ENCODE data around the gene PLRG1.

PLRG1 gene

GRCh38 chr4:154526151-154526550 lies 24.0 kb downstream of the PLRG1 start:
- no peak for DNase-seq (ENCODE audit: extremely low read depth in 1 of 2, low read depth in 1 of 2)

DNA sequence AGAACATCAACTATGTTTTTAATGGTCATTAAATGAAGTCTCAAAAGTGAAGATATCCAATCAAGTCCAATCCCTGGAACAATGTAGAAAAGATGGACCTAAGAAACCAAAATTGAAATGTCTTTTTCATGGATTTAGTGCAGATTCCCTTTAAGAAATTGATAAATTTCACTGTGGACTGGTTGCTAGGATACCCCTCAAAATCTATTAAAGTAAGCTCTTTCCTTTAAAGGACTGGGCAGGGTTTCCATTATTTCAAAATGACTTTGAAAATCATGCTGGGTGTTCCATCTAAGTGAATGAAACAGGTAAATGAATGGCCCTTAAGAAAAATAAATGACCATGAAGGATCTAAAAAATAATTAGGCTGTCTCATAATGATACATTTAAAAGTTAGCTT lies 28.6 kb downstream of the PLRG1 start:
- no peak for DNase-seq (ENCODE audit: extremely low read depth in 1 of 2, low read depth in 1 of 2)

DNA sequence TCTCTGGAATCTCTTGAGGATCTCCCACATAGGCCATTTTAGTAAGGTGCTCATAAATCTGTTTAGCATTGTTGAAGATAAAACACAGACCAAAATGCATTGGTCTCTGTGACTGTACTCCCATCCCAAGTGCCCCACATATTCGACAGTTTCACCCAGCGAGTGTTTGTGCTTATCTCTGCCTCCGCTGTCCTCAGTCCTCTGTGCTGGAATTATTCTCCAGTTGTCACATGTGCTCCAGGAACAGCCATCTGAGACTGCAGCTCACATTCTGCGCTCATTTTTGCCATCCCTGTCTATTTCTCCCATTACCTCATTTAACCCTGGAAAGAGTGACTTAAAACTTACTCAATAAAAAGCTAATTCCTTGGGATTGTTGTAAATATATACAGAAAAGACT lies 31.0 kb downstream of the PLRG1 start:
- no peak for DNase-seq (ENCODE audit: extremely low read depth in 1 of 2, low read depth in 1 of 2)

GRCh38 chr4:154517591-154517990 lies 32.6 kb downstream of the PLRG1 start:
- no peak for DNase-seq (ENCODE audit: extremely low read depth in 1 of 2, low read depth in 1 of 2)

DNA sequence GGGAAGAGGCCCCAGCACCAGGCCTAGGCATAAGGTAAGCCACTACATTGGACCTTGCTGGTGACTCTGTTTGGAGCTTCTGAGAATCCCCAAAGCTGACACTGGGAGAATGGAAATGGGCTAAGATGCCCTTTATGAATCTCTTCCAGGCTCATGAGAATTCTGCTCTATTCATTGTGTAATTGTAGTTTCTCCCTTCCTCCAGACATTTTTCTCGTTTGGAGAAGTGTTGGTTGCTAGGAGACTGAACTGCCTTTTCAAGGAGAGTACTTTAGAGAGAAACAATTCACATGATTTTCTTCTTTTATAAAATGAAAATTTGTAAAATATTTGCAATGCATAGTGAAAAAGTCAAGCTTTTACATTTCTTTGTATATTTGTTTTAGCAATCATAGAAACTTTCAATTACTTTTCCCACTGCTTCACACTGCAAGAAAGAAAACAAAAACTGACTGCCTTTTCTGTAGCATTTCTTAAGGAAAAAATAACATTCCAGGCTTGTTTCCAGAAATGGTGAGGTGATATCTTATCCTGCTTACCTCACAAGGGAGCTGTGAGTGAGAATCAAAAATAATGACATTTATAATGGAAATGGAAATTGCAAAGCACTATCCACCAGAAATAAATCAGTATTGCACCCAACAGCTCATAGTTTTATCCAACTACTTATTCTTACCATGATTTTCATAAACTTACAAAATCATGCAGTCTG lies 33.7 kb downstream of the PLRG1 start:
- DNase-seq (ENCODE audit: extremely low read depth in 1 of 2, low read depth in 1 of 2), result no peak

DNA sequence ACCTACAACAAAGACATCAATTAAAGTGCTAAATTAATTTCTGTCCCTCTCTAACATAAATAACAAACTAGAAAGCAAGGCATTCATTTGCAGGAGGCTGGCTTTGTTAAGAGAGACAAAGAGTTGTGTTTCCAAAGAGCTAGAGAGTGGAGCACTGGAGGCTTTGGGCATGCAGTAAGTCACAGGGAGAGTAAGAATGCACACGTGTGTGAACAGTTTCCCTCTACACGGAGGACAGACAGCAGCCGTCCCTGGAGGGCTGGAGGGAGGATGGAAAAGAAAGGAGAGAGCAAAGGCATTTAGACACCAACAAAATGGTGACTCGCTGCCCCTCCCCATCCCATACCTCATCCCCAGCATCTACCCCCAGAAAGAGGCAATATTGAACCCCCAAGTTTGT lies 38.2 kb downstream of the PLRG1 start:
- DNase-seq (ENCODE audit: extremely low read depth in 1 of 2, low read depth in 1 of 2), result no peak

GRCh38 chr4:154511548-154511947 lies 38.7 kb downstream of the PLRG1 start:
- DNase-seq (ENCODE audit: extremely low read depth in 1 of 2, low read depth in 1 of 2), result no peak

- no peak for DNase-seq (ENCODE audit: extremely low read depth in 1 of 2, low read depth in 1 of 2)
These were observed 43.0 kb downstream of the PLRG1 start for GRCh38 chr4:154507156-154507555.

DNA sequence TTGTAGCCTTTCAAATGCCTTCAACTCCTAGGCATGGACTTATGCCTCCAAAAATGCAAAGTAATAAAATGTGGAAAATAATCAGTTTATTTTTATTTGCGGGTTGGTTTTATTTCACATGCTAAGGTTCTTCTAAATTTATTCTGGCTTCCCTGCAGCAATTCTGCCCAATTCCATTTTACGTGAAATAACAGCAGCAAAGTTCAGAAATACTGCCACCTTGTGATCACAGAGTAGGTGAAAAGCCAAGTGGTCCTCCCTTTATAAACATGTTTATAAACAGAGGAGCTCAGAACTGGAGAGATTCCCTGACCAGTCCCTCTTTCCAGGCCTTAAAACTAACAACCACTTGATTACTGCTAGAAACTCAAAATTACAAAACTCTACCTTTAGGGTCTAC lies 43.9 kb downstream of the PLRG1 start:
- DNase-seq (ENCODE audit: extremely low read depth in 1 of 2, low read depth in 1 of 2), result no peak

- no peak for DNase-seq (ENCODE audit: extremely low read depth in 1 of 2, low read depth in 1 of 2)
These were observed 46.6 kb downstream of the PLRG1 start for GRCh38 chr4:154503598-154503997.

DNA sequence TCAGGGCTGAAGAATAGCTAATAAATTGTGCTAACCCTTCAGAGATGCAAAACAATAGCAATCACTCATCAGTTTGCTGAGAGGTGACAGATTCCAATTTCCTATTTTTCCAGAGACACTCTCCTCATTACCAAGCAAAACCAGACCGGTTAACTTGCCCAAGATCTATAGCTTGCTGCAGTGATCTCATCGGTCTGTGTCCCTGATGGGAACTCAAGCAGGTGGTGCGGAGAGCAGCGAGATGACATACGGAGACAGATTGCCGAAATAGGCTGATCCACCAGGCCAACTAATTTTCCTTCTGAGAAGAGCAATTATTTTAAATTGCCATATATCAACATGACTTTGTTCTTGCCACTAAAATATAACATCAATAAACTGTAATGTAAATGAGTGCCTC lies 48.1 kb downstream of the PLRG1 start:
- DNase-seq (ENCODE audit: extremely low read depth in 1 of 2, low read depth in 1 of 2), result no peak

DNA sequence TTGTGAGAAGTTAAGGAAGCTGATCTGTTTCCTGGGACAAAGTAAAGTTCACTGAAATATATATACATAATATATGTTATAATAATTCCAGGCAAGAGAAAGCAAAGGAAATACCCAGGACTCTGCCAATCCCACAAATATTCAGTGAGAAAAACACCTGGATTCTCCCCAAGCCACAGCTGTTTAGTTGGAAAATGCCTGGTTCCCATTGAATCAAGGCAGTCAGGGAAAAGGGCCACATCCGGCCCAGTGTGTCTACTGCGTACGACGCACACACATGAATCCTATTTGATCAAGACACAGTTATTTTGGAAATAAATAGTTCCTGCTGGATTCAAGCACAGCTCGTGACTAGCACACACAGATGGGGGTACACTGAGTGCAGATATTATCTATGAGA lies 52.3 kb downstream of the PLRG1 start:
- no peak for DNase-seq (ENCODE audit: extremely low read depth in 1 of 2, low read depth in 1 of 2)

- DNase-seq (ENCODE audit: extremely low read depth in 1 of 2, low read depth in 1 of 2), result no peak
These were observed 54.3 kb downstream of the PLRG1 start for GRCh38 chr4:154495867-154496266.

DNA sequence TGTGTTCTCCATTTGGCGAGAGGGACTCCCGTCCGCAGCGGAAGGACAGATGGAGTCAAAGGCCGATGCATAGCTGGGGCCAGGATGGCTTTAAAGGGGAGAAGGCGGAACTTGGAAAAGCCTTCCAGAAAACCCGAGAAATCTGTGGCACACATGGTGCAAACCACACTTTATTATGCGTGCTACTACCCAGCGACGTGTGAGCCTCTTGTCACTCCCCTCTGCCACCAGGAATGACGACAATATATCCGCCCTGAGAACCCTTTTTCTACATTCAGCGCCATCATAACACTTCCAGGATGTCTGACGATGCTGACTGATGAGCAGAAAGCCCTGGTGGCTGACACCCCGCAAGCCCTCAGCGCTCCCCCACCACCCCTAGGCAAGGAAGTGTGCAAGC lies 57.9 kb downstream of the PLRG1 start:
- no peak for DNase-seq (ENCODE audit: extremely low read depth in 1 of 2, low read depth in 1 of 2)

GRCh38 chr4:154491341-154492271 lies 58.6 kb downstream of the PLRG1 start, which contains the start of gene DCHS2:
Gene DCHS2 (minus strand): TSS chr4:154491799. CDS start chr4:154491355, 444 bp downstream.
- DNase-seq (ENCODE audit: extremely low read depth in 1 of 2, low read depth in 1 of 2), result no peak

- no peak for DNase-seq (ENCODE audit: extremely low read depth in 1 of 2, low read depth in 1 of 2)
These were observed 59.4 kb downstream of the PLRG1 start for GRCh38 chr4:154490583-154491340.

DNA sequence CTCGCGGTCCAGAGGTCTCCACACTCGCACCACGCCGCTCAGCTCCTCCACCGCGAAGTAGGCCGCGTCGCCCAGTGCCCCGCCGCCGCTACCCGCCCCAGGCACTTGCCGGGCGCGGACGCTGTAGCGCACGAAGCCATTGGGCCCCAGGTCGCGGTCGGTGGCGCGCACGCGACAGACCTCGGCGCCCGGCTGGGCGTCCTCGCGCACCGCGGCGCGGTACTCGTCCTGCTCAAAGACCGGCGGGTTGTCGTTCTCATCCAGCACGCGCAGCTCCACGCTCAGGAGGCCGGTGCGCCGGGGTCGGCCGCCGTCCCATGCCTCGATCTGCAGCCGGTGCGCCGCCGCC lies 60.0 kb downstream of the PLRG1 start:
- DNase-seq (ENCODE audit: extremely low read depth in 1 of 2, low read depth in 1 of 2), result no peak

DNA sequence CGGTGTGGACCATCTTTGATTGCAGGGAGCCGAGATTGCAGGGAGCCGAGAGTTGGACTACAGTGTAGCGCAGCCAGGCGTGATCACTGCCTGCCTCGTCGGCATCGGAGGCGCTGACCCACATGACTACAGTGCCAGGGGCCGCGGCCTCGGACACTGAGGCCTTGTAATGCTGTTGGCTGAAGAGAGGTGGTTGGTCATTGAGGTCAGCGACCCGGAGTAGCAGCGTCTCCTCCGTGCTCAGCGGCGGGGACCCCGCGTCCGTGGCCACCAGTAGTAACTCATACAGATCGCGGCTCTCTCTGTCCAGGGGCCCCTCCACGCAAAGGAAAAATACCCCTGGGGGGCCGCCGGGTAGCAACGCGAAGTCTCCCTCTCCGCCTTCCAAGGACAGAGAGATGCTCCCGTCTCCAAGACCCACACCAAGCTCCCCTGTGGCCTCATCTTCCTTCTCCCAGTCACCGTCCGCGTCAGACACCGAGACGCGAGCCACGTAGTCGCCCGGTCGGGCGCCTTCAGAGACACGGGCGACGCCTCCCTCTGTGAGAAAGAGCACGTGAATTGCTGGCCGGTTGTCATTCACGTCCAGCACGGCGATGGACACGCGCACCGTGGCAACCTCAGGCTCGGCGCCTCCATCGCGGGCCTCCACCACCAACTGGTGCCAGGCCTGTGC lies 60.5 kb downstream of the PLRG1 start:
- no peak for DNase-seq (ENCODE audit: extremely low read depth in 1 of 2, low read depth in 1 of 2)

- DNase-seq (ENCODE audit: extremely low read depth in 1 of 2, low read depth in 1 of 2), result no peak
These were observed 63.1 kb downstream of the PLRG1 start for GRCh38 chr4:154487145-154487544.

DNA sequence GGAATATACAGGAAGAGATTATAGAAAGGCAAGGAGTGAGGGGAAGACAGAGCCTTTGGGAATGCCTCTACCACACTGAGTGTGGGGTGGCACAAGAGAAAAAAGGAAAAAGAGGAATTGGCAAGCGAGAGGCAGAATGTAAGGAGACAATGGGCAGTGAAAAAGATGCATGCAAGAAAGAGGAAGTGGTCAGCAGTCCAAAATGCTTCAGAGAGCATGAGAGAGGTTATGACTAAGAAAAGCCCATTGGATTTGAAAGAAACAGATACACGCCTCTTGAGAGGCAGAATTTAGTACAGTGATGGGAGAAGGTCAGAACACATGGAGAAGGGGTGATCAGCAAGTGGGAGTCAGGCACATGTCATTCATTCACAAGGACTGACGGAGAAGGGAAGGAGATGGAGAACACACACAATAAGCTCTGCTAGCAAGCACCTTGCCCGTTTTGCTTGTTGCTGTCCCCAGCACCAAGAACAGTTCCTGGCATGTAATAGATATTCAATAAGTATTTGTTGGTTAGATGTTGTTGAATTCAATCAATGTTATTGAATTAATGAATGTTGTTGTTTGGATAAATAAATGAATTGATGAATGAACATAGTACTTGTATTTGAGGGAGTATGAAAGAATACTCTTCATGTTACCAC lies 65.0 kb downstream of the PLRG1 start:
- no peak for DNase-seq (ENCODE audit: extremely low read depth in 1 of 2, low read depth in 1 of 2)

All from stimulated activated CD8-positive, alpha-beta memory T cell treated with anti-CD3 and anti-CD28 coated beads, Interleukin-7, amount 100 ng/mL, for 48 hours (primary cell).